ENCODE data around the gene RUNX2.

DNA sequence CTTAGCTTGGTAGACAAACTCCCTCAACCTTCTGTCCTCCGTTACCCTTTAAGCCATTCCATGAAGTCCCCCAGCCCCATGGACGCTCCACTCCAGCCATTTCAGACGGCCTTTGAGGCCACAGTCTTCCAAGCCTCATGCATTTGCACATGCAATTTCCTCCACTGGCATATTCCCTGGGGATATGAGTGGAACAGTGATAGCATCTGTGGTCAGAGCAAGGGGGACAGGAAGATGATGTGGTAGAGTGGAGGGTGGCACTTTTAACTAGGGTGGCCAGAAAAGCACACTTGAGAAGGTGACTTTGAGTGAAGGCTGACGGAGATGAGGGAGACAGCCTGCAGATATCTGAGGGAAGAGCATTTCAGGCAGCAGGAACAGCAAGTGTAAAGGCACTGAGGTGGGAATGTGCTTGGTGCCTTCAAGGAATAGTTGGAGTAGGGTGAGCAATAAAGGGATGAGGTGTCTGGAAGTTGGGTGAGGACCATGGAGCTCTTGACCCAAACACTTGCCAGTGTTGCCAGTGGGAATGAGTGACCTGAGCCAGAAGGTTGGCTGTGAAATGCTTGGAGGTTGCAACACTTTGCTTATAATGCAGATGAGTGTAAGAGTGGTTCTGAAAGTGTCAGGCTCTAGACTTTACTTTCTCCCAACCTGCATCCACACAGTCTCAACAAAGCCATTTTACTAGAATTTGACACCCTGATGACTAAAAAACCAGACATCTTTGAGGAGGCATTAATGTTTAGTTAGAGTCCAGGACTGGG is 325.2 kb downstream of the RUNX2 start:
- TF ChIP-seq, protein P1, sequence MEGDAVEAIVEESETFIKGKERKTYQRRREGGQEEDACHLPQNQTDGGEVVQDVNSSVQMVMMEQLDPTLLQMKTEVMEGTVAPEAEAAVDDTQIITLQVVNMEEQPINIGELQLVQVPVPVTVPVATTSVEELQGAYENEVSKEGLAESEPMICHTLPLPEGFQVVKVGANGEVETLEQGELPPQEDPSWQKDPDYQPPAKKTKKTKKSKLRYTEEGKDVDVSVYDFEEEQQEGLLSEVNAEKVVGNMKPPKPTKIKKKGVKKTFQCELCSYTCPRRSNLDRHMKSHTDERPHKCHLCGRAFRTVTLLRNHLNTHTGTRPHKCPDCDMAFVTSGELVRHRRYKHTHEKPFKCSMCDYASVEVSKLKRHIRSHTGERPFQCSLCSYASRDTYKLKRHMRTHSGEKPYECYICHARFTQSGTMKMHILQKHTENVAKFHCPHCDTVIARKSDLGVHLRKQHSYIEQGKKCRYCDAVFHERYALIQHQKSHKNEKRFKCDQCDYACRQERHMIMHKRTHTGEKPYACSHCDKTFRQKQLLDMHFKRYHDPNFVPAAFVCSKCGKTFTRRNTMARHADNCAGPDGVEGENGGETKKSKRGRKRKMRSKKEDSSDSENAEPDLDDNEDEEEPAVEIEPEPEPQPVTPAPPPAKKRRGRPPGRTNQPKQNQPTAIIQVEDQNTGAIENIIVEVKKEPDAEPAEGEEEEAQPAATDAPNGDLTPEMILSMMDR (IDR thresholded peaks at IDR 0.05; ENCODE audit: low read length) = no peak
- no peak for TF ChIP-seq EZH2 (IDR thresholded peaks at IDR 0.05; ENCODE audit: borderline replicate concordance, low read length)

Measured in OCI-LY1 (cell line).